Lower lobe of right lung (tissue), 2 donors: ENCODE measurements around the gene LHFPL6. TPM values are rescaled to one million over a fixed set of nuclear protein-coding genes. Genes with fewer than 3 reads are reported as not detected.

ENCODE experiments used
- ATAC-seq, 2 donors: fragments of 200-7000 bp; cut with Tn5 transposase; one replicate each; pipeline ENCODE4 v1.9.1; 2020 to 2022; ENCODE audit warnings: mild to moderate bottlenecking in 2 of 2, moderate library complexity in 2 of 2
- DNase-seq: peaks from one replicate; pipeline ENCODE4 v3.0.0-alpha.2; 2020
- H3K27ac ChIP-seq: fragments of 200-600 bp; one replicate; pipeline ENCODE4 v1.8.0; 2022
- H3K27me3 ChIP-seq: fragments of 200-600 bp; one replicate; pipeline ENCODE4 v1.8.0; 2022; ENCODE audit warnings: low read depth
- H3K36me3 ChIP-seq: fragments of 200-600 bp; one replicate; pipeline ENCODE4 v1.8.0; 2022; ENCODE audit warnings: mild to moderate bottlenecking
- H3K4me1 ChIP-seq: fragments of 200-600 bp; one replicate; pipeline ENCODE4 v1.8.0; 2022
- H3K4me3 ChIP-seq: fragments of 200-600 bp; one replicate; pipeline ENCODE4 v1.8.0; 2022; ENCODE audit warnings: mild to moderate bottlenecking
- H3K9me3 ChIP-seq: fragments of 200-600 bp; one replicate; pipeline ENCODE4 v1.8.0; 2022
- intact Hi-C: fragments of 100-400 bp; cut with DNase I; formaldehyde crosslinking; loops from one replicate; pipeline ENCODE4 v1.11.0; 2022
- total RNA-seq: library from RNA; stranded (reverse); fragmentation: NEBNext Ultra II Directional; extraction: Animal tissue kit (Norgen Biotek cat#: 25700); gene quantifications from one replicate; pipeline ENCODE4 v1.2.1, GENCODE V29; 2021
- TF ChIP-seq, protein P1 (sequence below): fragments of 200-600 bp; IDR thresholded peaks from one replicate; pipeline ENCODE4 v1.8.0; 2022; ENCODE audit warnings: antibody characterized with exemption, mild to moderate bottlenecking
- donor health status: DM: no; HTN: yes; CAD: no; lungs with severe emphysema.

Gene LHFPL6
- total RNA-seq, 1 donor from 2014 or later = 68.7 TPM

DNA sequence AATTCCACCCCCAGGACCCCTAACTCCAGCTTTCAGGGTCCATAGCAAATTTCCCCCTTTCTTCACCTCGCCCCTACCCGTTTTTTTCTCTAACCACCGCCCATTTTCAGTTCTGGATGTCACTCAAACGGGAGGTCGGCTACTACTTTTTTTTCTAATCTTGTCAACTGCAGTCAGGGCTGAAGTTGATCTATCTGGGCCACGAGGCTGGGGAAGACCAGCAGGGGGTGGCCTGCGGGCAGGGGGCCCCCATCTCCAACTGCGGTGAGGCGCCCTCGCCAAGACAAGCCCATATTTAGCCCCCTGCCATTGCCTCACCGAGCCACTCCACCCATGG is 748 bp downstream of the LHFPL6 start:
- no peak for ATAC-seq
- Histone ChIP-seq H3K4me1 (peaks cover 8% of the 10 kb centered on the region), H3K4me3 (peak overlapping the region; percentile 88), H3K27ac (peak overlapping the region; percentile 90), H3K9me3 (no peaks in the 10 kb centered on the region), H3K36me3 (no peaks in the 10 kb centered on the region), H3K27me3 (no peaks in the 10 kb centered on the region)
- intact Hi-C loops = no loop called here
- no peak for DNase-seq
- TF ChIP-seq, protein P1, sequence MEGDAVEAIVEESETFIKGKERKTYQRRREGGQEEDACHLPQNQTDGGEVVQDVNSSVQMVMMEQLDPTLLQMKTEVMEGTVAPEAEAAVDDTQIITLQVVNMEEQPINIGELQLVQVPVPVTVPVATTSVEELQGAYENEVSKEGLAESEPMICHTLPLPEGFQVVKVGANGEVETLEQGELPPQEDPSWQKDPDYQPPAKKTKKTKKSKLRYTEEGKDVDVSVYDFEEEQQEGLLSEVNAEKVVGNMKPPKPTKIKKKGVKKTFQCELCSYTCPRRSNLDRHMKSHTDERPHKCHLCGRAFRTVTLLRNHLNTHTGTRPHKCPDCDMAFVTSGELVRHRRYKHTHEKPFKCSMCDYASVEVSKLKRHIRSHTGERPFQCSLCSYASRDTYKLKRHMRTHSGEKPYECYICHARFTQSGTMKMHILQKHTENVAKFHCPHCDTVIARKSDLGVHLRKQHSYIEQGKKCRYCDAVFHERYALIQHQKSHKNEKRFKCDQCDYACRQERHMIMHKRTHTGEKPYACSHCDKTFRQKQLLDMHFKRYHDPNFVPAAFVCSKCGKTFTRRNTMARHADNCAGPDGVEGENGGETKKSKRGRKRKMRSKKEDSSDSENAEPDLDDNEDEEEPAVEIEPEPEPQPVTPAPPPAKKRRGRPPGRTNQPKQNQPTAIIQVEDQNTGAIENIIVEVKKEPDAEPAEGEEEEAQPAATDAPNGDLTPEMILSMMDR = no peak

DNA sequence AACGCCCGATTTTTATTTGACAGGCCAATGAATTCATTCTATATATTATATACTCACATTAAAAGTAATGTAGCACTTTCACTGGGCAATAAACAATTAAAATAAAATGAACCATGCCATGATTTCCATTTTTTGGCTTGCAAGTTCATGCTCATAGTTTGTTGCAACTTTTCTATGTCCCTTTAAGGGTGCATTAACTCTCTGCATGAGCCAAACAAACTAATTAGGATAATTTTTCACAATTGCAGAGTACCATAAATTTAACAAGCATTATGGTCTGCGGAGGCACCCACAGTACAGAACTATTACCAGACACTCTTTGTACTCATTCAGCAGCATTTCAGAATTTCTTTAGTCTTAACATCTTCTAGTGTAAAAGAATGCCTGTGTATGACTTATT is 1.4 kb downstream of the LHFPL6 start:
- Histone ChIP-seq H3K36me3 (no peaks in the 10 kb centered on the region), H3K4me3 (peak overlapping the region; percentile 88), H3K27me3 (no peaks in the 10 kb centered on the region), H3K9me3 (no peaks in the 10 kb centered on the region), H3K27ac (peak overlapping the region; percentile 90), H3K4me1 (peaks cover 14% of the 10 kb centered on the region)
- TF ChIP-seq, protein P1 = no peak
- ATAC-seq (no peak), DNase-seq (no peak)
- intact Hi-C loops = no loop called here

DNA sequence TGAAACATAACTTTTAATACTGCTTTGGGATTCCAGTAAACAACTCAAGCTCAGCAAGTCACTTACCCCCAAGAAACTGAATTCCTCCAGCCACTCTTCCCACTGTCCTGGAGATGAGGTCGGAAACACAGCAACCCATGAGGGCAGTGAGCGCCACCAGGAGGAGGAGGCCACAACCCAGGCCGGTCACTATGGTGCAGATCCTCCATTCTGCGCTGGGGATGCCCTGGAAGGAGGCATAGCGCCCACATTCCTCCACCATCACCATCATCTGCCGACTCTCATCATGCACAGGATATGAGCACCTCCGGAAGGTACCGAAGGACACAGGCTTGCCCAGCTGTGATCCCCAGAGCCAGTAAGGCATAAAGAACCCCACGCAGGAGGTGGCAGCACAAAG is 2.2 kb downstream of the LHFPL6 start:
- intact Hi-C loops = no loop called here
- Histone ChIP-seq H3K27ac (no peak overlapping the region), H3K4me1 (peaks cover 20% of the 10 kb centered on the region), H3K27me3 (no peaks in the 10 kb centered on the region), H3K4me3 (peak overlapping the region; percentile 88), H3K9me3 (no peaks in the 10 kb centered on the region), H3K36me3 (no peaks in the 10 kb centered on the region)
- DNase-seq (no peak), ATAC-seq (no peak)
- TF ChIP-seq, protein P1 = peak; percentile 21

DNA sequence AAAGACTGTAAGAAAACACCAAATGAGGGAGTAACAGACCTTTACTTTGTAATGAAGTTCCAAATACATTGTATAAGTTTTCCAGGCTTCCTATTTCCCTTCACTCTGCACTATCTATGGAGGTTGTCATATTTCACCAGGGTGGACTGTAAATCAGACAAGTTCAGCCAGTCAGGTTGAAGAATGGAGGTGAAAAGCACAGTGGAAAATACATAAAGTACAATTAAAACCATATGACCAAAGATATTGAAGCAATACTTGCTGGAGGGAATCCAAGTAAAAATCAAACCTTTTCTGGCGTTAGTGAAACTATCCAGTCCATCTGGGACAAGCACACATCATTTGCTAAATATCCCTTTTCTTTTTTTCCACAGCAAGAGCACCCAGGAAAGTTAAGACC is 3.2 kb downstream of the LHFPL6 start:
- H3K27ac ChIP-seq = no peak overlapping the region
- H3K36me3 ChIP-seq = no peaks in the 10 kb centered on the region
- H3K4me1 ChIP-seq = peaks cover 20% of the 10 kb centered on the region
- peak overlapping the region; percentile 88 for H3K4me3 ChIP-seq
- intact Hi-C loops = no loop called here
- ATAC-seq (no peak), DNase-seq (no peak)
- TF ChIP-seq, protein P1 = no peak
- no peaks in the 10 kb centered on the region for H3K9me3 ChIP-seq
- H3K27me3 ChIP-seq = no peaks in the 10 kb centered on the region

DNA sequence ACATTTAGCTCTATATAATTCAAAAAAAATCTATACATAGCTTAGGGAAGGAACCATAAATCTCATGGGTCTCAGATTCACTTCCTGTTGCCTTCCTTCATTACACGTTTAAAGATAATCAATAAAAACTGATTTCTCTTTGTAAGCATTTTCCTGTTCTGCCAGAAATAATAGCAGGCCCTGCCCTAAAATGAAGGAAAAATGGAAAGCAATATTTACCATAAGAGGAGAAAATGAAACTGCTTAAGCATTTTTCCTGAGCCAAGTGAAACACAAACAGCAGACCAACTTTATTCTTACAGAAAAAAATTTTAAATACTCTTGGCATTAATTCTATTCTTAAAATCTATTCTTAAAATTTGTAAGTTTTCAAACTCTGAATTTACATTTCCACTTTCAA is 4.0 kb downstream of the LHFPL6 start:
- no peak overlapping the region for H3K27ac ChIP-seq
- peaks cover 20% of the 10 kb centered on the region for H3K4me1 ChIP-seq
- H3K4me3 ChIP-seq = peak overlapping the region; percentile 88
- H3K27me3 ChIP-seq = no peaks in the 10 kb centered on the region
- intact Hi-C loops = no loop called here
- no peak for DNase-seq
- no peaks in the 10 kb centered on the region for H3K36me3 ChIP-seq
- H3K9me3 ChIP-seq = no peaks in the 10 kb centered on the region
- TF ChIP-seq, protein P1 = no peak
- no peak for ATAC-seq

DNA sequence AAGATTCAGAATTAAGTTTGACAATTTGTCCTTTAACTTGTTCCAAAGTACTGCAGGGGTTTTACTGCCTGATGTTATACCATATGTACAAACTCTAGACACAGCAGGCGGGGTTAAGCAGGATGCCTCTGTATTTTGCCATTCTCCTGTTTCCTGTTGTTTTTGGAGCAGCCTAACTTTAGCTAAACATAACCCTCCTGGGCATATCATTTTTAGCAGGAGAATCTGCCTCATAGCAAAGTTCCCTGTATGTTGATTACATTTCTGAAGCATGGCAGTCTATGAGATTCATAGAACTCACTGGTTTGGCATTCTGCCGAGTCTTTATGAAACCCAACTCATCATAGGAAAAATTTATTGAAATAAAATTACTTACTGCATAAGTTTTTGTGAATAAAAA is 5.2 kb downstream of the LHFPL6 start:
- ATAC-seq (no peak), DNase-seq (no peak)
- Histone ChIP-seq H3K4me3 (peak overlapping the region; percentile 88), H3K36me3 (no peaks in the 10 kb centered on the region), H3K27me3 (no peaks in the 10 kb centered on the region), H3K4me1 (peaks cover 20% of the 10 kb centered on the region), H3K27ac (no peak overlapping the region), H3K9me3 (no peaks in the 10 kb centered on the region)
- TF ChIP-seq, protein P1 = no peak
- intact Hi-C loops = no loop called here
